Fibroblast of villous mesenchyme (primary cell): ENCODE results near the gene HSPB6. TPM values are rescaled to one million over a fixed set of nuclear protein-coding genes. Genes with fewer than 3 reads are reported as not detected.

Source experiments
- DNase-seq: peaks from one replicate; pipeline ENCODE4 v3.0.0-alpha.2; 2010; ENCODE audit warnings: low read depth
- H3K4me3 ChIP-seq: 2 replicates; pipeline ENCODE4 v1.5.1; 2011; ENCODE audit warnings: low read depth, mild to moderate bottlenecking, low read length
- total RNA-seq: library from RNA; depleted of rRNA; stranded (reverse); fragments of >200 nt; gene quantifications from 2 replicates; pipeline ENCODE4 v1.2.3, GENCODE V29; 2012
- TF ChIP-seq, protein P1 (sequence below): IDR thresholded peaks from 2 replicates; pipeline ENCODE4 v1.5.1; 2012; ENCODE audit warnings: low read depth, mild to moderate bottlenecking, low read length; ENCODE audit not compliant: insufficient read depth

The HSPB6 gene
- total RNA-seq, 1 donor: 20.7 TPM

- TF ChIP-seq, protein P1, sequence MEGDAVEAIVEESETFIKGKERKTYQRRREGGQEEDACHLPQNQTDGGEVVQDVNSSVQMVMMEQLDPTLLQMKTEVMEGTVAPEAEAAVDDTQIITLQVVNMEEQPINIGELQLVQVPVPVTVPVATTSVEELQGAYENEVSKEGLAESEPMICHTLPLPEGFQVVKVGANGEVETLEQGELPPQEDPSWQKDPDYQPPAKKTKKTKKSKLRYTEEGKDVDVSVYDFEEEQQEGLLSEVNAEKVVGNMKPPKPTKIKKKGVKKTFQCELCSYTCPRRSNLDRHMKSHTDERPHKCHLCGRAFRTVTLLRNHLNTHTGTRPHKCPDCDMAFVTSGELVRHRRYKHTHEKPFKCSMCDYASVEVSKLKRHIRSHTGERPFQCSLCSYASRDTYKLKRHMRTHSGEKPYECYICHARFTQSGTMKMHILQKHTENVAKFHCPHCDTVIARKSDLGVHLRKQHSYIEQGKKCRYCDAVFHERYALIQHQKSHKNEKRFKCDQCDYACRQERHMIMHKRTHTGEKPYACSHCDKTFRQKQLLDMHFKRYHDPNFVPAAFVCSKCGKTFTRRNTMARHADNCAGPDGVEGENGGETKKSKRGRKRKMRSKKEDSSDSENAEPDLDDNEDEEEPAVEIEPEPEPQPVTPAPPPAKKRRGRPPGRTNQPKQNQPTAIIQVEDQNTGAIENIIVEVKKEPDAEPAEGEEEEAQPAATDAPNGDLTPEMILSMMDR: no peak
- no peak overlapping the region for H3K4me3 ChIP-seq
- DNase-seq: no peak
These were observed 42.1 kb downstream of the HSPB6 start for GRCh38 chr19:35714601-35715354.

DNA sequence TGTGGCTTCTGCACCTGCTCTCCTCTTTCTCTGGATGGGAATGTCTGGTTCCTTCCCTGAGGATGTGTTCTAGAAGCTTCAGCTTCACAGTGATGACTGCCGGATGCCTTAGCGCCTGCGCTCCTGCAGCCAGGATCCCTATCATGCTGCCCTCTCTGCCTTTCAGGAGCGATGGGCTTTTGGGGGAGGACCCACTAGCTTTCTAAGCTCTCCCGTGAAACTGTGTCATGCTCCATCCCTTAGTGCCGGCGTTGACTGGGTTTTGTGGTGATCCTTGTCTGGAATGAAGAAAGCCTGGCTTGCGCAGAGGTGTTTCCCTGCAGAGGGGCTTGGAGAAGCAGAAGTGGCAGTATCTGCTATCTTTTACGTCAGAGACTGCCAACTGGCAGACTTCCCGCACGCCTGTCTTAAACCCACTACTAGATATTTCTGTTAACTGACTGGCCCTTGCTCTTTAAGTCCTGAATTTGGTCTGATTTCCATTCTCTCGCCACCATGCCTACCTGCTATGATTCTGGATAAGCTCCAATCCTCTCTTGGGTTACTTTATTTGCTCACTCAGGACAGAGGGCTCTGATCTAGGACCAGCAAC, 42.8 kb downstream of the HSPB6 start:
- TF ChIP-seq, protein P1: no peak
- no peak overlapping the region for H3K4me3 ChIP-seq
- no peak for DNase-seq

GRCh38 chr19:35713506-35713850, 43.4 kb downstream of the HSPB6 start:
- H3K4me3 ChIP-seq: no peak overlapping the region
- no peak for DNase-seq
- TF ChIP-seq, protein P1: no peak

GRCh38 chr19:35712567-35713505, 44.0 kb downstream of the HSPB6 start:
- H3K4me3 ChIP-seq: no peak overlapping the region
- no peak for DNase-seq
- TF ChIP-seq, protein P1: no peak

- TF ChIP-seq, protein P1: no peak
- H3K4me3 ChIP-seq: no peak overlapping the region
- no peak for DNase-seq
These were observed 45.8 kb downstream of the HSPB6 start for GRCh38 chr19:35710784-35711723.

GRCh38 chr19:35708391-35708790, 48.4 kb downstream of the HSPB6 start:
- DNase-seq: no peak
- no peak overlapping the region for H3K4me3 ChIP-seq
- TF ChIP-seq, protein P1: no peak
